HepG2 (cell line): ENCODE results near the gene OBP2A. TPM values are rescaled to one million over a fixed set of nuclear protein-coding genes. Genes with fewer than 3 reads are reported as not detected.

Source experiments
- ATF3 ChIP-seq: sonication (generic); formaldehyde crosslinking; IDR thresholded peaks from 2 replicates; pipeline ENCODE4 v1.4.0; 2020; ENCODE audit warnings: missing genetic modification reagents
- CREB3 ChIP-seq: sonication (generic); formaldehyde crosslinking; IDR thresholded peaks from 2 replicates; pipeline ENCODE4 v1.5.0; 2020; ENCODE audit warnings: missing genetic modification reagents
- HMGXB4 ChIP-seq, 2 experiments: sonication (generic) in 1 of 2; formaldehyde crosslinking in 1 of 2; IDR thresholded peaks; 2 replicates each; pipeline versions ENCODE4 v1.4.0 to v1.6.1; 2018 to 2020; ENCODE audit warnings: missing genetic modification reagents in 2 of 2, borderline replicate concordance in 1 of 2, low read depth in 1 of 2, mild to moderate bottlenecking in 1 of 2, missing biosample characterization in 1 of 2
- IRF2 ChIP-seq: IDR thresholded peaks from 2 replicates; pipeline ENCODE4 v1.6.1; 2018; ENCODE audit warnings: missing genetic modification reagents, missing compliant biosample characterization
- KDM5B ChIP-seq: sonication (generic); formaldehyde crosslinking; IDR thresholded peaks from 2 replicates; pipeline ENCODE4 v1.4.0; 2020; ENCODE audit warnings: missing genetic modification reagents, mild to moderate bottlenecking, borderline replicate concordance
- KLF9 ChIP-seq: IDR thresholded peaks from 2 replicates; pipeline ENCODE4 v1.6.1; 2016; ENCODE audit warnings: low read depth
- KMT2A ChIP-seq: sonication (generic); formaldehyde crosslinking; IDR thresholded peaks from 2 replicates; pipeline ENCODE4 v1.4.0; 2020; ENCODE audit warnings: missing genetic modification reagents
- MLX ChIP-seq: IDR thresholded peaks from 2 replicates; pipeline ENCODE4 v1.6.1; 2016
- MYNN ChIP-seq: sonication (generic); formaldehyde crosslinking; IDR thresholded peaks from 2 replicates; pipeline ENCODE4 v1.4.0; 2020; ENCODE audit warnings: mild to moderate bottlenecking, low read depth, missing genetic modification reagents
- NONO ChIP-seq, 2 experiments: fragments of 450-650 bp in 1 of 2; sonication (generic) in 1 of 2; formaldehyde crosslinking in 1 of 2; IDR thresholded peaks in 1 of 2; conservative IDR thresholded peaks in 1 of 2; 2 replicates each; pipeline versions ENCODE4 v1.6.1 to v1.8.0; 2017 to 2022; ENCODE audit warnings: mild to moderate bottlenecking in 1 of 2, missing genetic modification reagents in 1 of 2, moderate library complexity in 1 of 2
- RFXAP ChIP-seq: sonication (generic); formaldehyde crosslinking; IDR thresholded peaks from 2 replicates; pipeline ENCODE4 v1.4.0; 2020; ENCODE audit warnings: missing genetic modification reagents, borderline replicate concordance
- SALL2 ChIP-seq: sonication (generic); formaldehyde crosslinking; IDR thresholded peaks from 2 replicates; pipeline ENCODE4 v1.8.1; 2023; ENCODE audit warnings: mild to moderate bottlenecking, missing genetic modification reagents, inconsistent platforms
- SNAI1 ChIP-seq: sonication (generic); formaldehyde crosslinking; IDR thresholded peaks from 2 replicates; pipeline ENCODE4 v1.5.0; 2020; ENCODE audit warnings: mild to moderate bottlenecking, missing genetic modification reagents, borderline replicate concordance
- WIZ ChIP-seq: sonication (generic); formaldehyde crosslinking; IDR thresholded peaks from 2 replicates; pipeline ENCODE4 v1.5.1; 2020; ENCODE audit warnings: mild to moderate bottlenecking, missing genetic modification reagents
- ZBTB38 ChIP-seq: sonication (generic); formaldehyde crosslinking; IDR thresholded peaks from 2 replicates; pipeline ENCODE4 v1.5.1; 2020; ENCODE audit warnings: mild to moderate bottlenecking, missing genetic modification reagents
- ZFP37 ChIP-seq: sonication (generic); formaldehyde crosslinking; IDR thresholded peaks from 2 replicates; pipeline ENCODE4 v1.4.0; 2020; ENCODE audit warnings: missing genetic modification reagents, borderline replicate concordance
- ZMYM2 ChIP-seq: sonication (generic); formaldehyde crosslinking; IDR thresholded peaks from 2 replicates; pipeline ENCODE4 v1.8.0; 2022; ENCODE audit warnings: mild to moderate bottlenecking, missing genetic modification reagents
- ZNF160 ChIP-seq: sonication (generic); formaldehyde crosslinking; IDR thresholded peaks from 2 replicates; pipeline ENCODE4 v1.8.0; 2022; ENCODE audit warnings: mild to moderate bottlenecking, inconsistent platforms, missing genetic modification reagents
- ZNF232 ChIP-seq: sonication (generic); formaldehyde crosslinking; IDR thresholded peaks from 2 replicates; pipeline ENCODE4 v1.4.0; 2020; ENCODE audit warnings: missing genetic modification reagents, borderline replicate concordance
- ZNF253 ChIP-seq: sonication (generic); formaldehyde crosslinking; IDR thresholded peaks from 2 replicates; pipeline ENCODE4 v1.8.0; 2022; ENCODE audit warnings: mild to moderate bottlenecking, missing genetic modification reagents, borderline replicate concordance
- ZNF331 ChIP-seq: sonication (generic); formaldehyde crosslinking; IDR thresholded peaks from 2 replicates; pipeline ENCODE4 v1.4.0; 2020; ENCODE audit warnings: missing genetic modification reagents
- ZNF512 ChIP-seq: sonication (generic); formaldehyde crosslinking; IDR thresholded peaks from 2 replicates; pipeline ENCODE4 v1.4.0; 2020; ENCODE audit warnings: mild to moderate bottlenecking, missing genetic modification reagents
- ZNF530 ChIP-seq: sonication (generic); formaldehyde crosslinking; IDR thresholded peaks from 2 replicates; pipeline ENCODE4 v1.5.0; 2020; ENCODE audit warnings: low read depth, mild to moderate bottlenecking, missing genetic modification reagents
- ZSCAN29 ChIP-seq: sonication (generic); formaldehyde crosslinking; conservative IDR thresholded peaks from 2 replicates; pipeline ENCODE4 v1.4.0; 2020; ENCODE audit warnings: mild to moderate bottlenecking, missing genetic modification reagents
- polyA plus RNA-seq, 8 experiments: library from polyadenylated mRNA; depleted of rRNA in 3 of 8; stranded (reverse) in 7 of 8; unstranded in 1 of 8; fragments of >200 nt; fragmentation: Illumina TruSeq in 4 of 8; extraction: Trizol in 4 of 8; gene quantifications; 2 replicates each; pipeline versions ENCODE4 v1.2.1 to v1.2.3, GENCODE V29; 2011 to 2016; ENCODE audit warnings: low read depth in 4 of 8, missing spikeins in 1 of 8, mixed read lengths in 1 of 8; ENCODE audit not compliant: insufficient read depth in 1 of 8
- total RNA-seq, 5 experiments: library from RNA; depleted of rRNA; stranded (reverse); fragments of >200 nt; fragmentation: Illumina TruSeq; extraction: Trizol; gene quantifications; 2 replicates each; pipeline ENCODE4 v1.2.3, GENCODE V29; 2016; ENCODE audit warnings: low read depth in 1 of 5

OBP2A gene
- total and polyA plus RNA-seq, 2 of the 13 experiments (the other 11 are each of a cell fraction or from before 2014, with no cell fraction given): 0.32 TPM; not detected in 1

- TF ChIP-seq WIZ (CRISPR knock-in tag) (no peak), ZNF232 (CRISPR knock-in tag) (no peak), ZFP37 (CRISPR knock-in tag) (no peak), KDM5B (no peak), KMT2A (CRISPR knock-in tag) (0 out of 2 replicates have a peak, but pooled peaks have one; percentile 30), CREB3 (CRISPR knock-in tag) (no peak), SNAI1 (CRISPR knock-in tag) (no peak), MYNN (CRISPR knock-in tag) (0 out of 2 replicates have a peak, but pooled peaks have one; percentile 71), NONO (IDR thresholded peaks at IDR 0.05) (no peak), NONO (CRISPR knock-in tag; conservative IDR thresholded peaks at IDR 0.05) (0 out of 2 replicates have a peak, but pooled peaks have one; percentile 38), HMGXB4 (CRISPR knock-in tag; IDR thresholded peaks at IDR 0.05; ENCODE audit: borderline replicate concordance in 1 of 2, low read depth in 1 of 2) (peak in 1 of 2 experiments; percentile 57; a peak in 1 of 4 replicates), ATF3 (no peak), ZMYM2 (CRISPR knock-in tag) (no peak), ZNF331 (CRISPR knock-in tag) (0 out of 2 replicates have a peak, but pooled peaks have one; percentile 10), ZSCAN29 (CRISPR knock-in tag) (no peak), ZNF512 (CRISPR knock-in tag) (no peak), IRF2 (no peak), RFXAP (CRISPR knock-in tag) (peak; percentile 38; the same call in 1 of the 2 replicates), ZBTB38 (CRISPR knock-in tag) (no peak), MLX (0 out of 2 replicates have a peak, but pooled peaks have one; percentile 45), ZNF253 (CRISPR knock-in tag) (peak; percentile 62; the same call in 1 of the 2 replicates), ZNF160 (CRISPR knock-in tag) (no peak), KLF9 (CRISPR knock-in tag) (no peak), SALL2 (CRISPR knock-in tag) (no peak), ZNF530 (CRISPR knock-in tag) (no peak)
Measured at GRCh38 chr9:135499326-135500070, 46.4 kb upstream of the OBP2A start (continued).
